Ishikawa (cell line): ENCODE data around the gene NHS.

Experiments used
- EGR1 ChIP-seq: IDR thresholded peaks from 2 replicates; pipeline ENCODE4 v1.6.1; 2012
- MAX ChIP-seq: IDR thresholded peaks from 2 replicates; pipeline ENCODE4 v1.6.1; 2012
- NFIC ChIP-seq: IDR thresholded peaks from 2 replicates; pipeline ENCODE4 v1.6.1; 2012

- TF ChIP-seq EGR1 = no peak
- no peak for TF ChIP-seq NFIC
- TF ChIP-seq MAX = no peak
Measured at GRCh38 chrX:17668929-17669328, 293.9 kb downstream of the NHS start.
